ENCODE data around the gene MAPK7.

DNA sequence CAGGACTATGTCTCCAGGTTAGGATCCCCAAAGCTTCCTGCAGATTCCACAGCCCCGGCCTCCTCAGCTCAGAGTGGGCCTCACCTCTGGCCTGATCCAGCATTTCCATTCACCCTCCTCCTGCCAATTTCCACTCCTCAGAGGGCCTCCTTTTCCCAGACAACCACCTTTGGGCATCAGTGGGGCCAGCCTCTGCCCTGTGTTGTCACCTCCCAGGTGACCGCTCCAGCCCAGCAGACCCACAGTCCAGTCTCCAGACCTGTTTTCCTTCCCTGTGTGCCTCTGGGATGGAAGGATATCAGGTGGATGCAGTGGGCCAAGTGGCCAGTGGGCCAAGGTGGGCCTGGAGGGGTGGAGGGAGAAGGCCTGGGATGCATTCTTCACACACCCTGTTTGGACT, 48.5 kb upstream of the MAPK7 start:
- TF ChIP-seq CTCF (IDR thresholded peaks at IDR 0.05), result no peak
- TF ChIP-seq POLR2A (IDR thresholded peaks at IDR 0.05), result no peak

Measured in lower leg skin (tissue), 3 donors.